ENCODE data around the gene POLR2E. TPM values are rescaled to one million over a fixed set of nuclear protein-coding genes. Genes with fewer than 3 reads are reported as not detected.
A peak's percentile ranks its signal among the peaks of the same experiment; 100 is the strongest.

The POLR2E gene
- total and polyA plus RNA-seq, 10 of the 15 experiments (the other 5 are each of a cell fraction or from before 2014, with no cell fraction given) = 4.0 to 487 (median 200) TPM

GRCh38 chr19:1103132-1103707 is 8.0 kb upstream of the POLR2E start:
- peak overlapping the region; percentile 35 for H3K9ac ChIP-seq (ENCODE audit: control insufficient read depth, insufficient read depth, low read length)
- H3K4me3 ChIP-seq = no peak overlapping the region
- no peaks in the 10 kb centered on the region; the same call in 2 of the 3 replicates for H3K9me3 ChIP-seq (replicated peaks; ENCODE audit: control insufficient read depth, insufficient read depth, low read length)
- no peak overlapping the region for H2AFZ ChIP-seq (ENCODE audit: control insufficient read depth, low read depth, low read length)
- FAIRE-seq = no peak
- ChIA-PET SMC1A (ENCODE audit: uncharacterized antibody, unreplicated experiment) (interaction anchor here (0.5 to 2.0 kb wide), 12 partner anchors 9 to 90 kb away, joined by 3 to 12 read pairs (median 4); partner anchors contain the start of genes ABCA7 and ARHGAP45), RAD21 (ENCODE audit: unreplicated experiment) (interaction anchor here (0.7 to 2.7 kb wide), 10 partner anchors 12 to 157 kb away, joined by 3 to 13 read pairs (median 3); partner anchors contain the start of gene ARHGAP45), POLR2A (interaction anchor here (0.5 to 4.0 kb wide), 15 partner anchors 10 to 121 kb away, joined by 3 to 45 read pairs (median 5); partner anchors contain the start of genes ARHGAP45 and CNN2), CTCF (interaction anchor here (0.6 to 1.5 kb wide), 8 partner anchors 10 to 163 kb away, joined by 3 to 6 read pairs (median 3); partner anchors contain the start of gene ARHGAP45)
- H3K27me3 ChIP-seq (replicated peaks in 1 of 2; ENCODE audit: control insufficient read depth in 2 of 2, insufficient read depth in 2 of 2, low read length in 1 of 2) = no peaks in the 10 kb centered on the region
- TSS peak; percentile 97 for BruUV-seq (replicated peaks)
- ATAC-seq = no peak
- no peaks in the 10 kb centered on the region; the same call in 1 of the 2 replicates for H4K20me1 ChIP-seq (ENCODE audit: control insufficient read depth, insufficient read depth)
- intact Hi-C loops (cut with micrococcal nuclease; ENCODE audit: unreplicated experiment) (loop anchor here (2.0 to 5.0 kb wide), 5 partner anchors 26 to 139 kb away; partner anchors contain the start of genes ATP5F1D, RNU6-2 and TMEM259), in situ Hi-C loops (cut with MboI) (no loop called here)
- 6% methylated on average over 17 of the region's 20 CpGs for WGBS (ENCODE audit: insufficient coverage, insufficient replicate concordance, low lambda C conversion rate, missing lambda C conversion rate)
- peaks cover 39% of the 10 kb centered on the region for H3K4me1 ChIP-seq (ENCODE audit: control insufficient read depth, insufficient read depth, low read length)
- H3K27ac ChIP-seq (ENCODE audit: control insufficient read depth, insufficient read depth) = peak overlapping the region; percentile 90
- no peak for DNase-seq (ENCODE audit: low read depth, low spot score)
- H3K36me3 ChIP-seq (ENCODE audit: control insufficient read depth in 2 of 2, insufficient read depth in 2 of 2, low read length in 1 of 2) = peaks cover 0 to 5% of the 10 kb centered on the region in 2 experiments; a peak in 2 of 4 replicates
- H3K79me2 ChIP-seq (ENCODE audit: control insufficient read depth, insufficient read depth, low read length) = peaks cover 9% of the 10 kb centered on the region
- peak overlapping the region; percentile 86 for H3K4me2 ChIP-seq (ENCODE audit: control insufficient read depth, insufficient read depth)
- no peak for TF ChIP-seq WRNIP1 (IDR thresholded peaks at IDR 0.05; ENCODE audit: borderline replicate concordance, low read depth, low read length)
- TF ChIP-seq STAT1 (conservative IDR thresholded peaks at IDR 0.05) = no peak
- TF ChIP-seq NKRF (conservative IDR thresholded peaks at IDR 0.05) = peak; percentile 12; the same call in 1 of the 2 replicates
- 0 out of 2 replicates have a peak, but pooled peaks have one; percentile 28 for TF ChIP-seq RUNX3 (IDR thresholded peaks at IDR 0.05; ENCODE audit: low read length)
- no peak for TF ChIP-seq BHLHE40 (IDR thresholded peaks at IDR 0.05; ENCODE audit: borderline replicate concordance in 1 of 2, low read depth in 2 of 2, low read length in 1 of 2)
- TF ChIP-seq TBL1XR1 (IDR thresholded peaks at IDR 0.05; ENCODE audit: low read depth, low read length) = no peak
- no peak for TF ChIP-seq IRF3 (IDR thresholded peaks at IDR 0.05)
- TF ChIP-seq SP1 (IDR thresholded peaks at IDR 0.05; ENCODE audit: low read depth, low read length) = no peak
- TF ChIP-seq RFX5 (IDR thresholded peaks at IDR 0.05; ENCODE audit: low read depth, low read length) = no peak
- TF ChIP-seq MLLT1 (IDR thresholded peaks at IDR 0.05) = peak; percentile 78; the same call in 1 of the 2 replicates
- no peak for TF ChIP-seq NR2F1 (conservative IDR thresholded peaks at IDR 0.05)
- no peak for TF ChIP-seq NR2C1 (IDR thresholded peaks at IDR 0.05)
- peak; percentile 67 for TF ChIP-seq SMARCA5 (IDR thresholded peaks at IDR 0.05)
- TF ChIP-seq SMAD1 (IDR thresholded peaks at IDR 0.05; ENCODE audit: low read depth, partially characterized antibody) = peak; percentile 78
- no peak; the same call in 1 of the 2 replicates for TF ChIP-seq CHD1 (IDR thresholded peaks at IDR 0.05; ENCODE audit: low read depth, low read length)
- TF ChIP-seq LARP7 (IDR thresholded peaks at IDR 0.05) = 0 out of 2 replicates have a peak, but pooled peaks have one; percentile 15
- TF ChIP-seq ZSCAN29 (IDR thresholded peaks at IDR 0.05) = no peak
- TF ChIP-seq POU2F2 (IDR thresholded peaks at IDR 0.05; ENCODE audit: borderline replicate concordance, low read depth, low read length) = no peak
- 0 out of 2 replicates have a peak, but pooled peaks have one; percentile 2 for TF ChIP-seq ATF3 (IDR thresholded peaks at IDR 0.05; ENCODE audit: borderline replicate concordance, extremely low read depth, low read depth, low read length)
- no peak for TF ChIP-seq MEF2A (IDR thresholded peaks at IDR 0.05; ENCODE audit: insufficient read depth, low read depth, low read length)

All from GM12878 (cell line).